ENCODE data around the gene SLC6A3.

SLC6A3 gene

GRCh38 chr5:1359713-1360112, 85.5 kb downstream of the SLC6A3 start:
- peaks cover 11% of the 10 kb centered on the region for H3K27me3 ChIP-seq (ENCODE audit: insufficient read depth, poor library complexity, severe bottlenecking)
- no peak for DNase-seq (ENCODE audit: low read depth in 1 of 2, low spot score in 1 of 2)
- H3K27ac ChIP-seq (replicated peaks), result no peak overlapping the region
- H3K4me3 ChIP-seq (replicated peaks; ENCODE audit: insufficient read depth, low read length), result no peak overlapping the region
- no peak for TF ChIP-seq POLR2AphosphoS5 (IDR thresholded peaks at IDR 0.05; ENCODE audit: low read depth)
- no peak for TF ChIP-seq REST (IDR thresholded peaks at IDR 0.05; ENCODE audit: insufficient replicate concordance, low read depth)
- no peak for TF ChIP-seq SPI1 (IDR thresholded peaks at IDR 0.05; ENCODE audit: borderline replicate concordance, low read depth)
- no peak for TF ChIP-seq GABPA (IDR thresholded peaks at IDR 0.05; ENCODE audit: low read depth)
- no peak for TF ChIP-seq CTCF (IDR thresholded peaks at IDR 0.05; ENCODE audit: insufficient read depth, low read length)

GRCh38 chr5:1359031-1359645, 86.1 kb downstream of the SLC6A3 start:
- peaks cover 11% of the 10 kb centered on the region for H3K27me3 ChIP-seq (ENCODE audit: insufficient read depth, poor library complexity, severe bottlenecking)
- no peak overlapping the region for H3K4me3 ChIP-seq (replicated peaks; ENCODE audit: insufficient read depth, low read length)
- no peak overlapping the region for H3K27ac ChIP-seq (replicated peaks)
- TF ChIP-seq SPI1 (IDR thresholded peaks at IDR 0.05; ENCODE audit: borderline replicate concordance, low read depth) (no peak), CTCF (IDR thresholded peaks at IDR 0.05; ENCODE audit: insufficient read depth, low read length) (no peak), REST (IDR thresholded peaks at IDR 0.05; ENCODE audit: insufficient replicate concordance, low read depth) (no peak), POLR2AphosphoS5 (IDR thresholded peaks at IDR 0.05; ENCODE audit: low read depth) (no peak), GABPA (IDR thresholded peaks at IDR 0.05; ENCODE audit: low read depth) (no peak)
- DNase-seq (ENCODE audit: low read depth in 1 of 2, low spot score in 1 of 2), result no peak

GRCh38 chr5:1358726-1359025, 86.6 kb downstream of the SLC6A3 start:
- DNase-seq (ENCODE audit: low read depth in 1 of 2, low spot score in 1 of 2), result no peak
- H3K27ac ChIP-seq (replicated peaks), result no peak overlapping the region
- H3K4me3 ChIP-seq (replicated peaks; ENCODE audit: insufficient read depth, low read length), result no peak overlapping the region
- H3K27me3 ChIP-seq (ENCODE audit: insufficient read depth, poor library complexity, severe bottlenecking), result peaks cover 10% of the 10 kb centered on the region
- TF ChIP-seq GABPA (IDR thresholded peaks at IDR 0.05; ENCODE audit: low read depth) (no peak), SPI1 (IDR thresholded peaks at IDR 0.05; ENCODE audit: borderline replicate concordance, low read depth) (no peak)

- Histone ChIP-seq H3K27me3 (ENCODE audit: insufficient read depth, poor library complexity, severe bottlenecking) (peaks cover 8% of the 10 kb centered on the region), H3K4me3 (replicated peaks; ENCODE audit: insufficient read depth, low read length) (no peak overlapping the region)
- no peak for TF ChIP-seq GABPA (IDR thresholded peaks at IDR 0.05; ENCODE audit: low read depth)
- no peak for TF ChIP-seq CTCF (IDR thresholded peaks at IDR 0.05; ENCODE audit: insufficient read depth, low read length)
- no peak for TF ChIP-seq REST (IDR thresholded peaks at IDR 0.05; ENCODE audit: insufficient replicate concordance, low read depth)
- TF ChIP-seq SPI1 (IDR thresholded peaks at IDR 0.05; ENCODE audit: borderline replicate concordance, low read depth), result no peak
- no peak for TF ChIP-seq POLR2AphosphoS5 (IDR thresholded peaks at IDR 0.05; ENCODE audit: low read depth)
These were observed 87.1 kb downstream of the SLC6A3 start for GRCh38 chr5:1357946-1358725.

More at GRCh38 chr5:1357946-1358725, 87.1 kb downstream of the SLC6A3 start:
- no peak overlapping the region for H3K27ac ChIP-seq (replicated peaks)
- no peak for DNase-seq (ENCODE audit: low read depth in 1 of 2, low spot score in 1 of 2)
